Stromal cell of bone marrow (primary cell): ENCODE data around the gene LMO3.

Experiments
- DNase-seq: peaks from one replicate; pipeline ENCODE4 v3.0.0-alpha.2; 2012; ENCODE audit warnings: low read depth

LMO3 gene

DNA sequence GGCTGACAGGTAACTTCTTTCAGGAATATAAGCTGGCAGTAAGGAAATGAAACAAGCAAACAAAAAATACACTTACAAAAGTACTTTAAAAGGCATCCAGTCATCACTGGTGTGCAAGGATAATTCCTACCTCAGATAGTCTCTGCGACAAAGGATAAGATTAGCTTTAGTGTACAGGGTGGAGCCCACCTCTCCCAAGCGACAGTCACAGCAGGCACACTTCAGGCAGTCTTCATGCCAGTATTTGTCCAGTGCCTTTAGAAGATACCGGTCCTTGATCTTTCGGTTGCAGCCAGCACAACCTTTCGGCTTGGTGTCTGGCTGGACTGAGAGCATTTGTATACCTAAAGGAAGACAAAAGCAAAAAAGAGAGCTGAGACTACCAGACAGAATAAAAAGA, 5.4 kb downstream of the LMO3 start:
- DNase-seq, result no peak

DNA sequence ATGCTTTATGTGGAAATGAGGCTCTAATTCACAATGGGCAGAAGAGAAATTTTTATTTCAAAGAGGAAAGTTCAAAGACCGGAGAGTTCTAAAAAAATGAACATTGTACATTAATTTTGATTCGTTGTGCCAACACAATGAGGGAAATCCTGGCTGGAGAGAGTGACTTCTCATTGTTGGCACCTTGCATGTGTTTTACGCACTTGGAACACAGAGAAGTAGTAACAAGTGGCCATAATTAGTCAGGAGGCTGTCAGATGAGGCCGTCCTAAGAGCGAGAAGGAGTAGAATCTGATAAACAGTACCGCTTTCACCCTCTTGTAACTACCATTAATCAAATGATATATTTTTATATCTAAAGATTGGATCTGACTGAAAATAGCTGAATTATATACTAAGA, 6.9 kb downstream of the LMO3 start:
- DNase-seq, result no peak

DNA sequence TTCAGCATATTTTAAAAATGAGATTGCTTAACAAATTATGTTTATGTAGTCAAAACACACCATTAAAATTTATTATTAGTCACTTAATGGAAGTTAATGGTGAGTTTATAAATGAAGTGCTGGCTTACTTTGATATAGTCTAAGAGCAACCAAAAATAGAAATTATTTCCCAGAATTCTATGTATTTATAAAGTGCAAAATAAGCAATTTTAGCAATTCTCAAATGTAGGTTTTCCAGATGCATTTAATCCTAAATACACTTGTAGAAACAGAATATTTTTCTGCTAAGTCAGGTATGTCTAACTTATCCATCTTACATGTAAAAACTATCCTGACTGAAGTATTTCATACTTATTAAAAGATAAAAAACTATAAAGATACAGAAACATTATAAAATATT, 11.2 kb downstream of the LMO3 start:
- no peak for DNase-seq

DNA sequence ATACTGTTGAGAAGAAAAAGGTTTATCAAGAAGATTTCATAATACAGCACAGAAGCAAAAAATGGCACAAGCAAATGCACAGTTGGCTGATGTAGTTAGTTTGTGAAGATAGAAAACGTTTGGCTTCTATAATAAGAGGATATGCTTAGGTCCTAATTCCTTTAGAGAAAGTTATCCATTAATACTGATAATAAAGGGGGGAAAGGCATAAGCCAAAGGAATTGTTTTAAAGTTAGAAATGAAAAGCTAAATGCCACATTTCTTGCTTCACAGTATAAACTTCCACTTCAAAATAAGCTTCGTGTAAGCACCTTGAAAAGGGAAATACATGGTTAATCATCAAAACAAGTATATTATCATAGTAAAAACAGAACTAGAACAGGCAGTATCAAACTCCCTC, 12.4 kb downstream of the LMO3 start:
- no peak for DNase-seq

DNA sequence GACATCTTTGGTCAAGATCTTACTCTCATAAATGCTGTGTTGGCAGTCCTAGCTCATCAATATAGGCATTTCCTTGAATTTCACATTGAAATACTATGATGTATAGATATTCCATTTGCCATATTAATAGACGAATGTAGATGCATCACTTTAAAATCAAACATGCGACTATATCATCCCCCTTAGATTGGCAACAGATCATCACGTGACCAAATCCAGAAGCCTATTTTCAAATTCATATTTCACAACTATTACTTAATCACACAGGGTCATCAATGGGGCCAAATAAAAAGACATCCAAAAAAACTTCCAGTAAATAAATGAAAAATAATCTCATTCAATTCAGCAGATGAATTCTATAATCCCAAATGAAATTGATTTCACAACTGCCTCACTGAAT, 15.3 kb downstream of the LMO3 start:
- DNase-seq, result no peak

DNA sequence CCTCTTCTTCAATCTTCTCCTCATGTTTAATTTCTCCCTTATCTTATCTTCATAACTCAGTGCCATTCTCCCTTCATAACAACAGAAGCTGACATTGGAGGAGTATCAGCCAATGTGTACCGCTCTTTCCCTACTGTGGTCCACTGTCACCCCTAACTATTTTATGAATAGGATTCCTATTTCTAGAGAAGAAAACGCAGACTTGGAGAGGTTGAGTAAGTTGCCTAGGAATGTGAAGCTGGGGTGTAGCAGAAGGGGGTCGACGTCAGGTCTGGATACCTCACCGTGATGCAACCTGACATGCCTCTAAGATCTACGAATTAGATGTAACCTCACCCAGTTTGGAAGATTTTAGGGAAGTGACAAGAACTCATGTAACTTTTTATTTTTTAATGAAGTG, 17.1 kb downstream of the LMO3 start:
- no peak for DNase-seq

DNA sequence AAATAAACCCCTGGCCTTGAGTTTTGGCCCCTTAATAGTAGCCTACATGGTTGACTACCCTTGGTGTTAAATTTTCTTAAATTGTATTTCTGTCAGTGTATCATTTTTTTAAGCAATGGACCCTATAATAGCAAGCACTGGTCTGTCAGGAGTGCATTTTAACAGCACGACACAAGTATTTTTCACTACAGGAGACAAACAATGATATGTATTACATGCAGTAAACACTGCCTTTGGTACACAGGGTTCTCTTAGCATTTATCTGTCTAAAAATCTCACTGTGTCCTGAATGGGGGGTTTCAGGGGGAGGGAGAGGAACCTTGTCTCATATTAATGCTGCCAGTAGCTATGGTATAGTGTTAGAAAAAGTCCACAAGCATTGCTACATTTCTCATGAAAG, 18.4 kb downstream of the LMO3 start:
- DNase-seq, result no peak

DNA sequence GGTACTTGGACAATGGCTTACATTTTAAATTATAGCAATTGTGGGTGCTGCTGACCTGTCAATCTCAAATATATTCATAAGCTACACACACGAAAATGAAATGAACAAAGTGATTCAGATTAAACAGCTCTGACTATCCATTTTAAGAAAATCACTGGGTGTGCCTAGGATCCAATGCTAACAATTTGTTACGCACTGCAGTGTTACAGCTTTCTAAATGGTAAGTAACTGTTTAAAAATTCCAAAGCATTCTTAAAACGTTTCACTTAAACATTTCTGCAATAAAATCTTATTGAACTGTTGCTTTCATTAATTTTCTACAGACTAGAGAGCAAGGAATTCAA, 18.9 kb downstream of the LMO3 start:
- DNase-seq, result no peak

DNA sequence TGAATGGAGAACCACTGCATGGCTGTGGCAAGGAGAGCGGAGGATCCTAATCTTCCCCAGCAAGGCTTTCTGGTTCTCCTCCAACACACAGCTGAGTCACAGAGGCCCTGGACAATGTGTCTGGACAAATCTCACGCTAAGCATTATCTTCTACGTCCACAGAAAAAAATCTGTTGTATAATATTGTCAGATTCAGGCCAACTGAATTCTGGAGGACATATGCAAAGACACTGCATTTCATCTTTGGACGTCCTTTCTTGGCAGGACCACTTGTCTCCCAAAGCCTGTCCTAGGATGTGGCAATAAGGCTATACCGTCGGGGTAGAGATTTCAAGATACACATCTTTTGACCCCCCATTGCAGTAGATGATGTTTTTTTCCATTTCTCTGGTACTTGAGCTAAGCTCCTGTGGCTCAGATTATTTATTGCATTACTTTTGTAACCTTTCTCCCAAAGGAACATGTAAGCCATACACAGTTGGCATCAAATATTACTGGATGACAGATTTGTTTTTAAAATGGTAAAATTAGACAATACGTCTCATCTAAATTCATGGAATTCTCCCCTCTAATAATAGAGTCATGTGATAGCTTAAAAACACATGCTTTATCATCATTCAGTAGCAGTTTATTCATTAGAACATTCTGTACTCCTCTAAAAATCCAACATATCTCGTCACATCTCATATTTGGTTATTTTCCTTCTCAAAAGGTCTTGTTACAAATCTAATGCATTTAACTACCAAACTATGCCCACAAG, 19.4 kb downstream of the LMO3 start:
- DNase-seq, result no peak

DNA sequence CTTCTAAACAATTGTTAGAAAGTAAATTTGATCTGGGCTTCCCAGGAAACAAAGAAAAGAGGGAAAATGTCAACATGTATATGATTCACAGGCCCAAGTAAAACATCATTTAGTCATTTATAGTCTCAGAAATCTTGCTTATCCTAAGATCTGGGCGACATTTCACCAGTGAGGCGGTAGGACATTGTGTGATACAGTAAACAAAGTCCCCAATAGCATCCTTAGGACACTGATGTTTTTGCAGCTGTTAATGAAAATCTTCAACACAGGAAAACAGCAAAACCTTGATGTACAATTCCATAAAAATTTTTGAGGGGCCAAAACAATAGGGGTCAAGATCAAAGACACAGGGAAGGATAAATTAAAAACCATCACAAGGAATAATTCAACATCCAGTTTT, 20.2 kb downstream of the LMO3 start:
- no peak for DNase-seq

DNA sequence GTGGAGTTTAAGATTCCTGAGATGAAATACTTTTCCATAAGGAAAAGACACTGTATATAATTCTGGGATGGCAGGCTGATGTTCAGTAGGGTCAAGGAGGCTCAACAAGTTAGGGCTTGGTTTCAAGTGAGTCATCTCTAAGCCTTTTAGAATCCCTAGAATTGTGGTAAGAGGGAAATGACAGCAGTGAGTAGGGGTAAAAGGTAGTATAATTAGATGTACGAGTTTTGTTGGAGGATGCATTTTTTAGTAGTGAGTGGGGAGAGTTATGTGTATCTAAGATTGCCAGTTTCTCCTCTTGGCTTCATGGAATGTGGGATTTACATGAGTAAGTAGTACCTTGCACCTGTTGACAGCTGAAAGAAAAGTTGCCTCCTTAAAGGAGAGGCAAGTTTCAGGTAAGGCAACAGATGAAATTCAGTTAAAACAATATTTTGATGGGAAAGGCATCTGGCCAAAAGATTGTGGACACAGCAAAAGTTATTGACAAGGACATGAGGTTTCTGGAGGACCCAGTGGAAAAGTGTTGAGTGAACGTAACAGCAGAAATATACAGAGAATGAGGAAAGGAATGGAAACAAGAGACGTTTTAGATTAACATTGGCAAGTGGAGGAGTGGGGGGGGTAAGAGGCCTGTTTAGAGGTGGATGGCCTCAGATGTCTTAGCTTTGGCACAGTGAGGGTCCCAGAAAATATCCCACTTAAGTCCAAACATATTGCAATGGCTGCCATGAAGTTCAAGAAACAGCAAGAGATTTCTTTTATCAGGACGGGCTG, 21.8 kb downstream of the LMO3 start:
- no peak for DNase-seq

DNA sequence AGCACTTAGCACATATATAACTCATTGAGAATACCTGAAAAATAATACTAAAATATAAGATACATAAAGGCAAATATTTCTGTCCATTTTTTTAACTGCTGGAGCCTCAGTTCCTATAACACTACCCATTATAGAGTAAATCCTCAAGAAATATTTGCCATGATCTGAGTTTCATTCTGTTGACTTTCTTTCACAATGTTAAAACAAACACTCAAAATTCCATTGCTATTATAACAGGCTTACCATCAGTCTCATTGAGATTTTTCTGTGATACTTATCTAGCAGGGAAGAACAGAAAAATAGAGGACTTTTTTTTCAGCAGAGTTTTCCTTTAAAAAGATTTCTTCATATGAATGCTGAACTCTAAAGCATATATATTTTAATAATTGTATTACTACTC, 24.5 kb downstream of the LMO3 start:
- no peak for DNase-seq

DNA sequence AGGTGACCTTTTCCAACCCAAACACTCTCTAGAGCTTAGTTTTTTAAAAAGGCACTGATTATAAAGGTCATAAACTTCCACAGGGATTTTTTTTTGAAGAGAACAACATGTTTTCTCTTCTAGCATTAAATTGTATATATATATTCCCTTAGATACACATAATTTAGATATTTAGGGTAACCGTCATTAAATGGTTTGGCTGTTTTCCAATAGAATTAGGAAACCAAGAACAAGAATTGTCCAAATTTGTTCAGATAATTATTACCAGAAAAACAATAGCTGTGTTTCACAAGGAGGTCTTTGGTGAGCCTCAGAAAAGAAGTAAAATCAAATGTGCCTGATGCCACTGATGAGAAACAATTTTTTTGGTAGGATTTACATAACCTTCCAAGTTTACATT, 26.9 kb downstream of the LMO3 start:
- no peak for DNase-seq

DNA sequence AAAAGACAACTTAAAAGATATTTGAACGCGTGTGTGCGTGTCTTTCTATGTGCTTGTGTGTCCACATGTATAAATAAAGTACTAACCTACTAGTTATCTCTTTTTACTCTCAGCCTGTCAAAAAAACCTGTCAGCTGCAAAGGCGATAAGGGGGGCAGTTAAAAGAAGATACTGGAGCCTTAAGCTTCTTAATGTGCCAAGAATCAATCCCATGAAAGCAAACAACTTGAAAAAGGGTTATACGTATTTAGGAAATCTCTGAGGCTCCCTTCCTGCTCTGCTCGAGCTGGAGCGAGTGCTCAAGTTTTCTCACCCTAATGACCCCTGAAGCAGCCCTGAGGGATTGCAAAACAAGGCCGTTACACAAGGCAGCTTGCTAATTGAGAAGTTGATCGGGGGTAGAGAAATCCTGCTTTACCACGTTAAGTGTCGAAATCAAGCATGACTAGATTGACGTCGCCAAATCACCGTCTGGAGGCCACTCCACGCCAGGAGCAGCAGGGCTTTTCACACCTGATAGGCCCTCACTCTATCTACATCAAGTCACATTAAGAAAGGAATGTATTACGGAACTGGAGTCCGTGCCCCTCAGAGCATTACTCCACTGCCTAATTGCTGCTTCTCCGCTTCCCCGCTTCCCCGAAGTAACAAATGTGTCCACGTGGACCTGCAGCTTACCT, 32.4 kb downstream of the LMO3 start:
- DNase-seq, result no peak

DNA sequence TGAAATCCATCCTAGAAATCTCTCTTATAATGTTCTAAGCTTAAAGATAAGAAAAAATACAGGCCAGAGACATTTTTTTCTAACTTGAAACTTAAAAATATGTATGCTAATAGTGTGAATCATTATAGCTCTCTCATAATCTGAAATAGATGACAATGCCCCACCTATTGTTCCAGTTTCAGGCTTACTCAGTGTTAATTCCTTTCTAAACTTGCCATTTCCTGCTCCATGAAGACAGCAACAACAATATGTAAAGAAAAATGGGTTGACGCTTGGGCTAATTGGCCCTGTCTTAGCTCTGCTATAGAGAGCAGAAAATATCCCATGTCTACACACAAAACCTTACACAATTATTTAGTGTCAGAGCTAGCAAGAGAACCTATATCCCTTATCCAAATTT, 37.1 kb downstream of the LMO3 start:
- no peak for DNase-seq

DNA sequence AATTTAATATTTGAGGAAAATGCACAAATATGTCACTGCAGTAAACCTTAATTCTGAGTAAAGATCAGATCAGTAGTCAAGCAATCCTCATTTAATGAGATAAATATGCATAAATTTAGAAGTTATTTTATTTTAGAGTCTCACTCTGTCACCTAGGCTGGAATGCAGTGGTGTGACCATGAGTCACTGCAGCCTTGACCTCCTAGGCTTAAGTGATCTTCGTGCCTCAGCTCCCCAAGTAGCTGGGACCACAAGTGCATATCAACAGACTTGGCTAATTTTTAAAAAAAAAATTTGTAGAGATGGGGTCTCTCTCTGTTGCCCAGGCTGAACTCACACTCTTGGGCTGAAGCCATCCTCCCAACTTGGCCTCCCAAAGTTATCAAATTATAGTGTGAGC, 41.3 kb downstream of the LMO3 start:
- no peak for DNase-seq

DNA sequence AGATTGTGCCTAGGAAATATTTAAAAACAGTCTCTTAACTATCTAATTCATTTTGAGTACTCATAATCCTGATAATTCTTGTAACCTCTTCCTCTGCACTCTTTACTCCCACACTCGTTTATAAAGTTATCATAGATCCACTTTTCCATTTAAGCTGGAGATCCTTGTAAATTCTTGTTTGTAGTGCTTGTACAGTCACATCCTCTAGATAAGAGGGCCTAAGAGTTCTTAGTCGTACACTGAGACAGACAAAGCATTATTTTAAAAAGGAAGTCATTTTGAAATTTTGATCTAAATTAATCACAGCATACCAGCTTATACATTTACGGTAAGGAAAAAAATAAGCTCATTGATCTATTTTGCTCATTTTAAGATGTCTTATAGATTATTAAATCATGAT, 42.5 kb downstream of the LMO3 start:
- DNase-seq, result no peak

DNA sequence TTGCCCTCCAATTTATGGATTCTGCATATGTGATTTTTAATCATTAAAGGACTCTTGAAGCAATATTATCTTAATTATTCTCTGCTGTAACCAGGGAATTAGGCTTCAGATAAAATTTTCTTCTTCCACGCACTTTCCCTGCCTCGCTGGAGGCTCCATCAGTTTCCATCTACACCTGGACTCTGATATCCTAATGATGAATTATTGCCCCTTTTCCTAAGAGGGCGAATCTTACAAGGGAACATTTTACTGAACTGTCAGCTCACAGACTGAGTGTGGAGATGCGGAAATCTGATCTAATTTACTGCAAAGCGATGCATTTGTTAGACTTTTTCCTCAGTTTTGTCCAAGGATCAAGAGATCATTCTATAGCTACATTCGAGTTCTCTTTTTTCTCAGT, 43.0 kb downstream of the LMO3 start:
- DNase-seq, result no peak

DNA sequence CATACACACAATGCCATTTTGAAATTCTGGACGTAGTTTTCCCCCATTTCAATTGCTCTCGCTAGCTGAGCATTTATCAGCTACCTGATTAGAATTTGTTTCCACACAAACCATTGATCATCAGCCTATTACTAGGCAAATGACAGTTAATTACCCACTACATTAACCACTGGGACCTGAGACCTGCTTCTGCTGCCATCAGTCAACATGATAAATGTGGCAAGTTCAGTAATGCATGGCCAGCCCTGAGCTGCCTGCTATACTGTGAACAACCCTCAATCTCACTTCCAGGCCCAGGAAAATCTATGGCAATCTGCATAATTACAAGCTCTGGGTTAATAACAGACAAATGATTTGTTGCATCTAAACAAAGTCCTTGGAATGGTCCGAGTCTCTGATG, 43.5 kb downstream of the LMO3 start:
- DNase-seq, result no peak

DNA sequence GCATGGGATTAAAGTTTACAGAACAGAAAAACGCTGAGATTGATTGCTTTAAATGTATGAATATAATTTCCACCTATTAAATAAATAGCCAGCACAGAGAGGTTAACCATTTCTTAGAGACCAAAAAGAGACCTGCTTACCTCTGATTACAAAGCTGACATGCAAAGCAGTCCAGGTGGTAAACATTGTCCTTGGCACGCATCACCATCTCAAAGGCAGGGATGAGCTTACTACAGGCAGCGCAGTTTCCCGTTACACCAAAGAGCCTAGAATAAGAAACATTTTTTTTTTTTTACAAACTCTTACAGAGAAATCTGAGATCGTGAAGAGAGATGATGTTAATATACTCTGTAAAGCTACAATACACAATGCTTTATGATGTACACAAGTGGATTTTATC, 45.7 kb downstream of the LMO3 start:
- DNase-seq, result no peak

DNA sequence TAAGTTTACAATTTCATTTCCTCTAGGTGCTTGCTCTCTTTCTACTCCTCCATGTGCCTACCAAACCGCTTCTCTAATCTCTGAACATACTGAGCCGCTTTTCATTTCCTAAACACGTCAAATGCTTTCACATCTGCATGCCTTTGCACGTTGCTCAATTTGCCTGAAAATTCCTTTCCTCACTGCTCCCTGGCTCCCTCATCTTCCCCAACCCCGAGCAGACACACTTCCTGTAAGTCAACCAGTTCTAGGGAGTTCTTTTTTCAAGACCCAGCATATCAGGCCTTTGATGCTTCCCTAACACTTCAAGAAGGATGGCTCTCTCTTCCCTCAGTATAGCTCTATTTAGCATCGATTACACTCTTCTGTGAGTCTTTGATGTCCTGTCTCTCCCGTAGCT, 50.3 kb downstream of the LMO3 start:
- peak; percentile 1 for DNase-seq

DNA sequence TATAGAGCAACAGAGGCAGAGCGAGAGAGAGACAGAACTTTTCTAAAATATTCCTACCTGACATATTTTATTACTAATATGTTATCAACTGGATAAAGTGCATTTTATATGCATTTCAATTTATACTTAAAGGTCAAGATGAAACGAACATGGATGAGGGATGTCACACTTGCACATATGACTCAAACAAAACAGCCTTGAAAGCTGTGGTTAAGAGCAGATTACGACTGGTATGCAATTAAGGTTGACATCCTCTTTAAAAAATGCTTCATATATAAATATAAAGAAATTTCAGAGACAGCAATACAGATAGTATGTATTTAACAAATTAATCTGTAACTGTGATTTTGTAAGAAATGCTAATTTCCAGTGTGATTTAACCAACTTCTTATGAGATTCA, 52.5 kb downstream of the LMO3 start:
- DNase-seq, result no peak

DNA sequence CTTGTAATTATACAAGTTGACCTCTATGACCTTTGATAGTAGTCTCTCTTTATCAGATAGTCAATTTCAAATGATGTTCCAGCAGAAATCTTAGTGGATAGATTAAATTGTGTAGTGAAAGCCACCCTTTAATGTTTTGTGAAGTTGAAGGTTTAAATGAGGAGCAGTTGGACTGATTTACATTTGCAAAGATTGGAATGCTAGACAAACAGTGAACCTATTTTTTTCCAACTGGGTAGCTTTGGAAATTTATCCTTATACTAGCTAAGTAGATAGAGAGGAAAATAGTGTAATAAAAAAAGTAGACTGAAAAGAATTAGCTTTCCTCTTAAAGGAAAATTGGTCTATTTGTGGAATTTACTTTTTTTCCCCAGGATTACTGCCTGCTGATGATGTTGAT, 53.7 kb downstream of the LMO3 start:
- DNase-seq, result no peak

DNA sequence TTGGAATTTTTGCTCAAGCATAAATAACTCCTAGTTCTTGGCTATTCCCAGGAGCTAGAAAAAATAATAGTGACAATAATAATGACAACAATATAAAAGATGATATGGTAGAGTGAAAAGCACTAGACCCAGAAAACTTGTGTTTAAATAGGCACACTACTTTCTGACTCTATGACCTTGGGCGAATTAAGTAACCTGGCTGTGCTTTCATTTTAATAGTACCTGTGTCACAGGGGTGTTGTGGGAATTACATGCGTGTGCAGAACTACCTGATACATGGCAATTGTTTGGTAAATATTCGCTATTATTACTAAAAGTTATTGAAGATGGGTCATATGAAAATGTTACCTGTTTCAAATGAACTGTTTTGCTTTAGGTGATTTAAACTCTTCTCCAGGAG, 60.1 kb downstream of the LMO3 start:
- no peak for DNase-seq
